DND-41 (cell line): ENCODE data around the gene NAA16.

Experiments
- EZH2 ChIP-seq: IDR thresholded peaks from 3 replicates; pipeline ENCODE4 v1.6.1; 2012; ENCODE audit warnings: borderline replicate concordance, low read depth, mild to moderate bottlenecking, moderate library complexity, low read length, inconsistent platforms; ENCODE audit not compliant: severe bottlenecking
- TF ChIP-seq, protein P1 (sequence below): IDR thresholded peaks from 2 replicates; pipeline ENCODE4 v1.5.1; 2012; ENCODE audit warnings: borderline replicate concordance, low read length, moderate library complexity, mild to moderate bottlenecking; ENCODE audit not compliant: poor library complexity, severe bottlenecking; ENCODE audit errors: extremely low read depth

DNA sequence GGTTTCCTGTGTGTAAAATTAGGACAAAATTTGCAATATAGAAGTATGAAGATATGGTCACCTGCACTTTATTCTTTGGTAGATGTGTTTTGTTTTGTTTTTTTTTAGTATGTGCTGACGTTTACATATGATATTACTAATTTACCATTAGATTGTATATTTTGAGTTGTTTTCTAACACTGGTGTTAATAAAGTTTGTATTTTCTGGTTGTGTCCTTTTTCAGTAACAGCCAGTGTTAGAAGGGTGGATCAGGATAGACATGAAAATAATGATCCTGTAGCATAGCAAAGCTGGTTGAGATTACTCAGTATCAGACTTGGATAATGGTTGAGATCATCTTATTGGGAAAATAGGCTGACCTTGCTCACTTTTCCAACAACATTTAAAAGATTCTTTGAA is 6.2 kb downstream of the NAA16 start:
- TF ChIP-seq, protein P1, sequence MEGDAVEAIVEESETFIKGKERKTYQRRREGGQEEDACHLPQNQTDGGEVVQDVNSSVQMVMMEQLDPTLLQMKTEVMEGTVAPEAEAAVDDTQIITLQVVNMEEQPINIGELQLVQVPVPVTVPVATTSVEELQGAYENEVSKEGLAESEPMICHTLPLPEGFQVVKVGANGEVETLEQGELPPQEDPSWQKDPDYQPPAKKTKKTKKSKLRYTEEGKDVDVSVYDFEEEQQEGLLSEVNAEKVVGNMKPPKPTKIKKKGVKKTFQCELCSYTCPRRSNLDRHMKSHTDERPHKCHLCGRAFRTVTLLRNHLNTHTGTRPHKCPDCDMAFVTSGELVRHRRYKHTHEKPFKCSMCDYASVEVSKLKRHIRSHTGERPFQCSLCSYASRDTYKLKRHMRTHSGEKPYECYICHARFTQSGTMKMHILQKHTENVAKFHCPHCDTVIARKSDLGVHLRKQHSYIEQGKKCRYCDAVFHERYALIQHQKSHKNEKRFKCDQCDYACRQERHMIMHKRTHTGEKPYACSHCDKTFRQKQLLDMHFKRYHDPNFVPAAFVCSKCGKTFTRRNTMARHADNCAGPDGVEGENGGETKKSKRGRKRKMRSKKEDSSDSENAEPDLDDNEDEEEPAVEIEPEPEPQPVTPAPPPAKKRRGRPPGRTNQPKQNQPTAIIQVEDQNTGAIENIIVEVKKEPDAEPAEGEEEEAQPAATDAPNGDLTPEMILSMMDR: no peak
- TF ChIP-seq EZH2: no peak
